HepG2 (cell line): ENCODE results near the gene ATRIP. TPM values are rescaled to one million over a fixed set of nuclear protein-coding genes. Genes with fewer than 3 reads are reported as not detected.

Experiments
- FOXA3 ChIP-seq: IDR thresholded peaks from 2 replicates; pipeline ENCODE4 v1.6.1; 2016; ENCODE audit warnings: missing genetic modification reagents, missing compliant biosample characterization
- GMEB2 ChIP-seq: IDR thresholded peaks from 2 replicates; pipeline ENCODE4 v1.6.1; 2016; ENCODE audit warnings: missing biosample characterization, missing genetic modification reagents, low read depth
- HNF1B ChIP-seq: sonication (generic); formaldehyde crosslinking; IDR thresholded peaks from 2 replicates; pipeline ENCODE4 v1.5.1; 2020; ENCODE audit warnings: mild to moderate bottlenecking, moderate library complexity, missing genetic modification reagents
- HNRNPLL ChIP-seq: fragments of 200-400 bp; formaldehyde crosslinking; IDR thresholded peaks from 2 replicates; pipeline ENCODE4 v1.6.1; 2017; ENCODE audit warnings: mild to moderate bottlenecking, low read depth, low read length; ENCODE audit not compliant: poor library complexity, severe bottlenecking
- HOXA9 ChIP-seq: sonication (generic); formaldehyde crosslinking; IDR thresholded peaks from 2 replicates; pipeline ENCODE4 v1.8.1; 2022; ENCODE audit warnings: missing genetic modification reagents, mild to moderate bottlenecking, moderate library complexity, borderline replicate concordance
- IRX3 ChIP-seq: sonication (generic); formaldehyde crosslinking; IDR thresholded peaks from 2 replicates; pipeline ENCODE4 v1.8.1; 2023; ENCODE audit warnings: mild to moderate bottlenecking, low read depth, missing genetic modification reagents, borderline replicate concordance
- KLF13 ChIP-seq: sonication (generic); formaldehyde crosslinking; IDR thresholded peaks from 2 replicates; pipeline ENCODE4 v1.4.0; 2020; ENCODE audit warnings: mild to moderate bottlenecking, missing genetic modification reagents
- MAZ ChIP-seq, 2 experiments: sonication (generic) in 1 of 2; formaldehyde crosslinking in 1 of 2; IDR thresholded peaks; 2 replicates each; pipeline versions ENCODE4 v1.5.0 to v1.6.1; 2012 to 2020; ENCODE audit warnings: low read depth in 2 of 2, mild to moderate bottlenecking in 2 of 2, borderline replicate concordance in 1 of 2, improper control_type of control experiment in 1 of 2, low read length in 1 of 2, missing genetic modification reagents in 1 of 2, moderate library complexity in 1 of 2
- MYPOP ChIP-seq: sonication (generic); formaldehyde crosslinking; IDR thresholded peaks from 2 replicates; pipeline ENCODE4 v1.8.1; 2023; ENCODE audit warnings: mild to moderate bottlenecking, moderate library complexity, missing genetic modification reagents
- NR2F1 ChIP-seq, 2 experiments: fragments of 450-650 bp in 1 of 2; formaldehyde crosslinking in 1 of 2; IDR thresholded peaks; 2 replicates each; pipeline versions ENCODE4 v1.5.0 to v1.6.1; 2016 to 2020; ENCODE audit warnings: mild to moderate bottlenecking in 1 of 2, missing compliant biosample characterization in 1 of 2, missing genetic modification reagents in 1 of 2, moderate library complexity in 1 of 2
- PHF21A ChIP-seq: sonication (generic); formaldehyde crosslinking; IDR thresholded peaks from 2 replicates; pipeline ENCODE4 v1.5.0; 2020; ENCODE audit warnings: mild to moderate bottlenecking, missing genetic modification reagents
- PHF5A ChIP-seq: IDR thresholded peaks from one replicate; pipeline ENCODE4 v1.6.1; 2018; ENCODE audit warnings: low read depth, missing genetic modification reagents; ENCODE audit not compliant: unreplicated experiment
- RFX5 ChIP-seq: IDR thresholded peaks from 2 replicates; pipeline ENCODE4 v1.6.1; 2011; ENCODE audit warnings: low read depth, low read length, improper control_type of control experiment
- SMYD3 ChIP-seq: sonication (generic); formaldehyde crosslinking; IDR thresholded peaks from 2 replicates; pipeline ENCODE4 v1.8.1; 2023; ENCODE audit warnings: mild to moderate bottlenecking, missing genetic modification reagents
- TOE1 ChIP-seq: sonication (generic); formaldehyde crosslinking; IDR thresholded peaks from 2 replicates; pipeline ENCODE4 v1.4.0; 2020; ENCODE audit warnings: mild to moderate bottlenecking, missing genetic modification reagents
- ZBTB7B ChIP-seq: sonication (generic); formaldehyde crosslinking; IDR thresholded peaks from 2 replicates; pipeline ENCODE4 v1.4.0; 2020; ENCODE audit warnings: missing genetic modification reagents
- ZFX ChIP-seq: sonication (generic); formaldehyde crosslinking; IDR thresholded peaks from 2 replicates; pipeline ENCODE4 v1.4.0; 2020; ENCODE audit warnings: mild to moderate bottlenecking, low read depth, missing genetic modification reagents, moderate library complexity
- ZNF180 ChIP-seq: sonication (generic); formaldehyde crosslinking; IDR thresholded peaks from 2 replicates; pipeline ENCODE4 v1.4.0; 2020; ENCODE audit warnings: low read depth, missing genetic modification reagents, borderline replicate concordance
- ZNF24 ChIP-seq: fragments of 450-650 bp; IDR thresholded peaks from 2 replicates; pipeline ENCODE4 v1.6.1; 2017; ENCODE audit warnings: antibody characterized with exemption, mild to moderate bottlenecking
- ZNF263 ChIP-seq: sonication (generic); formaldehyde crosslinking; IDR thresholded peaks from 2 replicates; pipeline ENCODE4 v1.4.0; 2020; ENCODE audit warnings: missing genetic modification reagents
- ZNF337 ChIP-seq: sonication (generic); formaldehyde crosslinking; IDR thresholded peaks from 2 replicates; pipeline ENCODE4 v1.5.1; 2020; ENCODE audit warnings: missing genetic modification reagents, low read depth, mild to moderate bottlenecking, borderline replicate concordance
- ZNF432 ChIP-seq: sonication (generic); formaldehyde crosslinking; IDR thresholded peaks from 2 replicates; pipeline ENCODE4 v1.5.0; 2020; ENCODE audit warnings: missing genetic modification reagents, mild to moderate bottlenecking, borderline replicate concordance
- ZNF589 ChIP-seq: sonication (generic); formaldehyde crosslinking; conservative IDR thresholded peaks from 2 replicates; pipeline ENCODE4 v1.8.0; 2022; ENCODE audit warnings: mild to moderate bottlenecking, moderate library complexity, missing genetic modification reagents
- ZNF7 ChIP-seq: IDR thresholded peaks from 2 replicates; pipeline ENCODE4 v1.6.1; 2016; ENCODE audit warnings: missing biosample characterization, missing genetic modification reagents
- ZNF782 ChIP-seq: sonication (generic); formaldehyde crosslinking; IDR thresholded peaks from 2 replicates; pipeline ENCODE4 v1.4.0; 2020; ENCODE audit warnings: missing genetic modification reagents, mild to moderate bottlenecking, borderline replicate concordance
- polyA plus RNA-seq, 8 experiments: library from polyadenylated mRNA; depleted of rRNA in 3 of 8; stranded (reverse) in 7 of 8; unstranded in 1 of 8; fragments of >200 nt; fragmentation: Illumina TruSeq in 4 of 8; extraction: Trizol in 4 of 8; gene quantifications; 2 replicates each; pipeline versions ENCODE4 v1.2.1 to v1.2.3, GENCODE V29; 2011 to 2016; ENCODE audit warnings: low read depth in 4 of 8, missing spikeins in 1 of 8, mixed read lengths in 1 of 8; ENCODE audit not compliant: insufficient read depth in 1 of 8
- total RNA-seq, 5 experiments: library from RNA; depleted of rRNA; stranded (reverse); fragments of >200 nt; fragmentation: Illumina TruSeq; extraction: Trizol; gene quantifications; 2 replicates each; pipeline ENCODE4 v1.2.3, GENCODE V29; 2016; ENCODE audit warnings: low read depth in 1 of 5

ATRIP gene
- total and polyA plus RNA-seq, 2 of the 13 experiments (the other 11 are each of a cell fraction or from before 2014, with no cell fraction given), result 5.1 to 12.5 TPM

GRCh38 chr3:48472923-48473616 lies 26.5 kb downstream of the ATRIP start (continued):
- TF ChIP-seq ZNF263, result no peak
- TF ChIP-seq PHF21A (CRISPR knock-in tag), result peak; percentile 69
- no peak for TF ChIP-seq IRX3 (CRISPR knock-in tag)
- TF ChIP-seq PHF5A (CRISPR knock-in tag), result no peak
- TF ChIP-seq KLF13 (CRISPR knock-in tag), result no peak
- no peak for TF ChIP-seq ZNF782
- no peak for TF ChIP-seq ZNF180
- TF ChIP-seq ZNF337 (CRISPR knock-in tag), result no peak
- TF ChIP-seq ZNF7 (CRISPR knock-in tag), result no peak
- TF ChIP-seq ZNF589 (CRISPR knock-in tag), result no peak
- no peak for TF ChIP-seq HNRNPLL
- TF ChIP-seq NR2F1 (CRISPR knock-in tag; IDR thresholded peaks at IDR 0.05), result peak; percentile 68 to 70
- no peak for TF ChIP-seq ZNF24
- TF ChIP-seq TOE1 (CRISPR knock-in tag), result peak; percentile 94; the same call in 1 of the 2 replicates
- 0 out of 2 replicates have a peak, but pooled peaks have one; percentile 55 for TF ChIP-seq HNF1B (CRISPR knock-in tag)
- no peak for TF ChIP-seq SMYD3
- TF ChIP-seq HOXA9, result no peak
- peak; percentile 86; the same call in 1 of the 2 replicates for TF ChIP-seq ZBTB7B (CRISPR knock-in tag)
- TF ChIP-seq ZNF432 (CRISPR knock-in tag), result no peak
- no peak for TF ChIP-seq GMEB2 (CRISPR knock-in tag)
- TF ChIP-seq MAZ (IDR thresholded peaks at IDR 0.05; ENCODE audit: borderline replicate concordance, low read depth, low read length), result peak; percentile 78; the same call in 1 of the 2 replicates
- TF ChIP-seq MAZ (CRISPR knock-in tag; IDR thresholded peaks at IDR 0.05; ENCODE audit: low read depth), result peak; percentile 96
- TF ChIP-seq ZFX, result peak; percentile 96
- peak; percentile 86 for TF ChIP-seq MYPOP
- TF ChIP-seq FOXA3 (CRISPR knock-in tag), result 0 out of 2 replicates have a peak, but pooled peaks have one; percentile 61
- no peak for TF ChIP-seq RFX5
